ENCODE results near the gene BASP1.
"Not testable (repeated sequence)": the region's sequence is repeated elsewhere in the genome, so short reads cannot be mapped to it uniquely, and the experiment has no call there.

The BASP1 gene

DNA sequence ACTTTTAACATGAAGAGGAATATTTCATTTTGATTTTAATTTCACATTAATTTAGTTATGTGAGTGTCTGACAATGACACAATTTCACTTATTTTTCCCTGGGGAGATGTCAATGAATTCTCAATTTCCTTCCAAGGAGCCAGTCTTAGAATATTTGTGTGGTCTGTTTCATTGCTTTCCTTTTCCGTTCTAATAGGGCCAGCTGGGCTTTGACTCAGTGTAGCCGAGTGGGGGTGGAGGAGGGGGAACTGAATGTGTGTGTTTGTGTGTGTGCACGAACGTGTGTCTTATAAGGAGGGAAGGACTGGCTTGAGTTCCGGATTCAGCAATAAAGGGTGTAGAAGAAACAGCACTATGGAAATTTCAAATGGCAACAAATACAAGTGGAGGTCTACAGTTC, 100.0 kb downstream of the BASP1 start:
- no peak for DNase-seq (ENCODE audit: low read depth in 2 of 2)

DNA sequence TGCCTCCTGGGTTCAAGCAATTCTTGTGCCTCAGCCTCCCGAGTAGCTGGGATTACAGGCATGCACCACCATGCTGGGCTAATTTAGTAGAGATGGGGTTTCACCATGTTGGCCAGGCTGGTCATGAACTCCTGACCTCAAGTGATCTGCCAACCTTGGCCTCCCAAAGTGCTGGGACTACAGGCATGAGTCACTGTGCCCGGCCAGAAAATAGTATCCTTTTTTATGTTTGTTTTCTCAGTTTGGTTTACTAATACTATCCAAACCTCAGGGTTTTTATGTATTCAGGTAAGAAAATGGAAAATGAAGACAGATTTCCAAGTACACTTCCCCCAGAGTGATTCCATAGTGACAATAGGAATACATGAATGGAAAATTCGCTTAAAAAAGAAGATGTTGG, 101.7 kb downstream of the BASP1 start:
- not testable (repeated sequence) for DNase-seq (ENCODE audit: low read depth in 2 of 2)

DNA sequence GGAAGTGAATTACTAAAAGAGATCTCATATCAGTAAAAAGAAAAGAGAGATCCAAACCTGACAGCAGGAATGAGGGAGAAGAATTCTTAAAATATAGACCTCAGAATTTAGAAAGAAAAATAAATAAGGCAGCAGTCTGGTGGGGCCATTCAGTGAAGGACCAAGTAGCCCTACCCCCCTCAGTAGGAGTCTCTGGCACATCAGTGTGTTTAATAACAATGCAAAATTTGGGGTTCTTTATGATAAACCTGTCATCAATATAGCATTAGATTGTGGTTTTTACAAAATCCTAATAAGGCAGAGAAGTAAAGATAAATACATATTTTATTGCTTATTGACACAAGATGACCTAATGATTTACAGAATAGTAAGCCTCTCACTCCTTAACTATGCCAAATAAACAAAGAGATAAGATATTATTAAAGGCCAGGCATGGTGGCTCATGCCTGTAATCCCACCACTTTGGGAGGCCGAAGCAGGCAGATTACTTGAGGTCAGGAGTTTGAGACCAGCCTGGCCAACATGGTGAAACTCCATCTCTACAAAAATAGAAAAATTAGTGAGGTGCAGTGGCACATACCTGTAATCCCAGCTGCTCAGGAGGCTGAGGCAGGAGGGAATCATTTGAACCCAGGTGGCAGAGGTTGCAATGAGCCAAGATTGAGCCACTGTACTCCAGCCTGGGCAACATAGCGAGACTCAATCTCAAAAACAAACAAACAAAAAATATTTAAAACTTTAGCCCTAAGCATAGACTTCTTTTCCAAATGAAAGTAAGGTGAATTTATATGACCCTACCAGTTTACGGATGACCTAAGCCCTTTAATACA, 108.6 kb downstream of the BASP1 start:
- DNase-seq (ENCODE audit: low read depth in 2 of 2): no peak
